NOMO-1 treated with dmso at 0.1 percent for 144 hours (cell line): ENCODE measurements around the gene NXPE4.
"Not testable (repeated sequence)": the region's sequence is repeated elsewhere in the genome, so short reads cannot be mapped to it uniquely, and the experiment has no call there.

Experiments
- DNase-seq: peaks from one replicate; lab custom pipeline; 2025; ENCODE audit not compliant: unreplicated experiment; lab: John Stamatoyannopoulos, UW

The NXPE4 gene

GRCh38 chr11:114595571-114595970 lies at the start of gene NXPE4:
Gene NXPE4 (minus strand): TSS chr11:114595786. CDS start chr11:114594759, 1,027 bp downstream.
- no peak for DNase-seq

DNA sequence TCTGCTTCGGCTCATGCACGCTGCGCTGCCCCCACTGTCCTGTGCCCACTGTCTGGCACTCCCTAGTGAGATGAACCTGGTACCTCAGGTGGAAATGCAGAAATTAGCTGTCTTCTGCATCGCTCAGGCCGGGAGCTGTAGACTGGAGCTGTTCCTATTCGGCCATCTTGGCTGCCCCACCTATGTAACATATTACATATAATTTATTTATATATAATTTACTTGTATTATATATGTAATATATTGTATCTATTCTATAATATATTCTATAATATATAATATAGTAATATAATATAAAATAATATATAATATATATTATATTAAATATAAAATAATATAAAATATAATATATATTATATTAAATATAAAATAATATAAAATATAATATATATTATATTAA lies 43.9 kb upstream of the NXPE4 start:
- DNase-seq, result not testable (repeated sequence)

DNA sequence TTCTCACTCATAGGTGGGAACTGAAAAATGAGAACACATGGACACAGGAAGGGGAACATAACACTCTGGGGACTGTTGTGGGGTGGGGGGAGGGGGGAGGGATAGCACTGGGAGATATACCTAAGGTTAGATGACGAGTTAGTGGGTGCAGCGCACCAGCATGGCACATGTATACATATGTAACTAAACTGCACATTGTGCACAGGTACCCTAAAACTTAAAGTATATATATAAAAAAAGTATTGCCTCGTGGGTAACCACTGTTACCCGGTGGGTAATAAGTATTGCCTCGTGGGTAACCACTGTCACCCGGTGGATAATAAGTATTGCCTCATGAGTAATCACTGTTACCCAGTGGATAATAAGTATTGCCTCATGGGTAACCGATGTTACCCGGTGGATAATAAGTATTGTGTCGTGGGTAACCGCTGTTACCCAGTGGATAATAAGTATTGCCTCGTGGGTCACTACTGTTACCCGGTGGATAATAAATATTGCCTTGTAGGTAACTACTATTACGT lies 35.9 kb upstream of the NXPE4 start:
- not testable (repeated sequence) for DNase-seq

- DNase-seq, result no peak
Measured at GRCh38 chr11:114625294-114625693, 29.7 kb upstream of the NXPE4 start.

- DNase-seq, result no peak
Measured at GRCh38 chr11:114624455-114625207, 29.0 kb upstream of the NXPE4 start.

GRCh38 chr11:114623720-114624119 lies 28.1 kb upstream of the NXPE4 start:
- DNase-seq, result no peak

DNA sequence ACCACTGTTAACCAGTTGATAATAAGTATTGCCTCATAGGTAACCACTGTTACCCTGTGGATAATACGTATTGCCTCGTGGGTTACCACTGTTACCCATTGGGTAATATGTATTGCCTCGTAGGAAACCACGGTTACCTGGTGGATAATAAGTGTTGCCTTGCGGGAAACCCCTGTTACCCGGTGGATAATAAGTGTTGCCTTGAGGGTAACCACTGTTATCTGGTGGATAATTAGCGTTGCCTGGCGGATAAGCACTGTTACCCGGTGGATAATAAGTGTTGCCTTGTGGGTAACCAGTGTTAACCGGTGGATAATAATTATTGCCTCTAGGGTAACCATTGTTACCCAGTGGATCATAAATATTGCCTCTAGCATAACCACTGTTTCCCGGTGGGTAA lies 27.3 kb upstream of the NXPE4 start:
- no peak for DNase-seq

- no peak for DNase-seq
Measured at GRCh38 chr11:114621950-114622809, 26.6 kb upstream of the NXPE4 start.

- DNase-seq, result no peak
Measured at GRCh38 chr11:114621072-114621471, 25.5 kb upstream of the NXPE4 start.

- no peak for DNase-seq
Measured at GRCh38 chr11:114619659-114620173, 24.1 kb upstream of the NXPE4 start.

DNA sequence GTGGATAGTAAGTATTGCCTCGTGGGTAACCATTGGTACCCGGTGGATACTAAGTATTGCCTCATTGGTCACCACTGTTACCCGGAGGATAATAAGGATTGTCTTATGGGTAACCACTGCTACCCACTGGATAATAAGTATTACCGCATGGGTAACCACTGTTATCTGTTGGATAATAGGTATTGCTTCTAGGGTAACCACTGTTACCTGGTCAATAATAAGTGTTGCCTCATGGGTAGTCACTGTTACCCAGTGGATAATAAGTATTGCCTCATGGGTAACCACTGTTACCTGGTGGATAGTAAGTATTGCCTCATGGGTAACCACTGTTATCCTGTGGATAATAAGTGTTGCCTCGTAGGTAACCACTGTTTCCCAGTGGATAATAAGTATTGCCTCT lies 22.6 kb upstream of the NXPE4 start:
- no peak for DNase-seq

DNA sequence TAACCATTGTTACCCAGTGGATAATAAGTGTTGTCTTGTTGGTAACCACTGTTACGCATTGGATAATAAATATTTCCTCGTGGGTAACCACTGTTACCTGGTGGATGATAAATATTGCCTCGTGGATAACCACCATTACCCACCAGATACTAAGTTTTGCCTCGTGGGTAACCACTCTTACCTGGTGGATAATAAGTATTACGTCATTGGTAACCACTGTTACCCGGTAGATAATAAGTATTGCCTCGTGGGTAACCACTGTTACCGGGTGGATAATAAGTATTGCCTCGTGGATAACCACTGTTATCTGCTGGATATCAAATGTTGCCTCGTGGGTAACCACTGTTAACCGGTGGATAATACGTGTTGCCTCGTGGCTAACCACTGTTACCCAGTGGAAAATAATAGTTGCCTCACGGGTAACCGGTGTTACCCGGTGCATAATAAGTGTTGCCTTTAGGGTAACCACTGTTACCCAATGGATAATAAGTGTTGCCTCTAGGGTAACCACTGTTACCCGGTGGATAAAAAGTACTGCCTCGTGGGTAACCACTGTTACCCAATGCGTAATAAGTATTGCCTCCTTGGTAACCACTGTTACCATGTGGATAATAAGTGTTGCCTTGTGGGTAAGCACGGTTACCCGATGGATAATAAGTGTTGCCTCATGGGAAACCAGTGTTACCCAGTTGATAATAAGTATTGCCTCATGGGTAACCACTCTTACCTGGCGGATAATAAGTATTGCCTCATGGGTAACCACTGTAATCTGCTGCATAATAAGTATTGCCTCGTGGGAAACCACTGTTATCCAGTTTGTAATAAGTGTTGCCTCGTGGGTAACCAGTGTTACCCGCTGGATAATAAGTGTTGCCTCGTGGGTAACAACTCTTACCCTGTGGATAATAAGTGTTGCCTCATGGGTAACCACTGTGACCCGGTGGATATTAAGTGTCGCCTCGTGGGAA lies 21.9 kb upstream of the NXPE4 start:
- no peak for DNase-seq

DNA sequence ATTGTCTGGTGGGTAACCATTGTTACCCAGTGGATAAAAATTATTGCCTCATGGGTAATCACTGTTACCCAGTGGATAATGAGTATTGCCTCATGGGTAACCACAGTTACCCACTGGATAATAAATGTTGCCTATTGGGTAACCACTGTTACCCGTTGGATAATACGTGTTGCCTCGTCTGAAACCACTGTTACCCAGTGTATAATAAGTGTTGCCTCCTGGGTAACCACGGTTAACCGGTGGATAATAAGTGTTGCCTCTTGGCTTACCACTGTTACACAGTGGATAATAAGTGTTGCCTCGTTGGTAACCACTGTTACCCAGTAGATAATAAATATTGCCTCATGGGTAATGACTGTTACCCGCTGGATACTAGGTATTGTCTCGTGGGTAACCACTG lies 20.9 kb upstream of the NXPE4 start:
- DNase-seq, result no peak

- no peak for DNase-seq
Measured at GRCh38 chr11:114615448-114616361, 20.1 kb upstream of the NXPE4 start.

GRCh38 chr11:114614127-114614720 lies 18.6 kb upstream of the NXPE4 start:
- no peak for DNase-seq

DNA sequence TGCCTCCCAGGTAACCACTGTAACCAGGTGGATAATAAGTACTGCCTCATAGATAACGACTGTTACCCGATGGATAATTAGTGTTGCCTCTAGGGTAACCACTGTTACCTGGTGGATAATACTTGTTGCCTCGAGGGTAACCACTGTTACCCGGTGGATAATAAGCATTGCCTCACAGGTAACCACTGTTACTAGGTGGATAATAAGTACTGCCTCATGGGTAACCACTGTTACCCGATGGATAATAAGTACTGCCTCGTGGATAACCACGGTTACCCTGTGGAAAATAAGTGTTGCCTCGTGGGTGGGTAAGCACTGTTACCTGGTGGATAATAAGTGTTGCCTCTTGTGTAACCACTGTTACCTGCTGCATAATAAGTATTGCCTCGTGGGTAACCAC lies 17.5 kb upstream of the NXPE4 start:
- not testable (repeated sequence) for DNase-seq

- no peak for DNase-seq
Measured at GRCh38 chr11:114612686-114613085, 17.1 kb upstream of the NXPE4 start.

- DNase-seq, result not testable (repeated sequence)
Measured at GRCh38 chr11:114612199-114612598, 16.6 kb upstream of the NXPE4 start.
